ENCODE measurements around the gene FBXO42. TPM values are rescaled to one million over a fixed set of nuclear protein-coding genes. Genes with fewer than 3 reads are reported as not detected.
"Not testable (repeated sequence)": the region's sequence is repeated elsewhere in the genome, so short reads cannot be mapped to it uniquely, and the experiment has no call there.

The FBXO42 gene
- total and polyA plus RNA-seq, 8 donors, result 4.3 to 35.4 (median 13.9) TPM

DNA sequence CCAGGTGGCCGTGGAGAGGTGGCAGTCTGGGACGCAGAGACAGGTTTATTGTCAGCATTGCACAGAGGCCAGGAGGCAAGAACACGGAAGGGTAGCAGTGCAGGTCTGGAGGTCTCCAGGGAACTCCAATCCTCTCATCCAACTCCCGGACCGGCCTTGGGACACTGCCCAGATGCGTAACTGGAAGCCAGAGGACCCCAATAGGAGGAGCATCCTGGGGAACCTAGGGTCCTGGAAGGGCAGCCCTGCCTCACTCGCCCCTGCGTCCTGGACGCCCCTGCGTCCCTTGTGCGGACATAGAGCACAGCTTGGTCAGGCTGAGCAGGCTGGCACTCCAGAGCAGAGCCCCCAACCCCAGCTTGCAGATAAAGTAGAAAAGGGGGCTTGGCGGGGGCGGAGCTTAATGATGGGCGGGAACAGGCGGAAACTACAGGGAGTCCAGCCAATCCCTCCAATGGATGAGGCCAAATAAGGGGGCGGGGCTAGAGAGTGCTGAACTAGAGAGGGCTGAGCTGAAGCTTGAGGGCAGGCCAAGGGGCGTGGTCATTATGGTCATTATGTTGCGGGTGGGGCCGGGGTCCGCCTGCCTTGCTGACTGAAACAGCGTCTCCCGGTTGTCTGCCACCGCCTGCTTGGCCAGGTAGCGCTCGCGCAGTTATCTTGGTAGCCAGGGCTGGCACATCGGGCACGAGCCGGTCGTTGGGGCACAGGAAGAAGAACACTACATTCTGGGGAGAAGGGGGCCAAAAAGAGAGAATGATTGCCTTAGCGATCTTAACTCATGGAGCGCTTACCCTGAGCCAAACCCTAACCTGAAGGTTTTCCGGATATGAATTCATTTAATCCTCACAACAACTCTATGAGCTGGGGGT lies 136.2 kb downstream of the FBXO42 start:
- peaks cover 14 to 47% (median 32%) of the 10 kb centered on the region in 4 donors for H3K4me1 ChIP-seq
- H3K36me3 ChIP-seq, result no peaks in the 10 kb centered on the region
- H3K27me3 ChIP-seq, result no peaks in the 10 kb centered on the region
- peak overlapping the region; percentile 49 to 56 (median 52) for H3K4me3 ChIP-seq
- WGBS, 5 donors, result 14 to 20% (median 15%) methylated on average over 32 to 33 of the region's 33 CpGs
- H3K27ac ChIP-seq, result peak overlapping the region; percentile 83 to 92 (median 85)
- H3K9me3 ChIP-seq, result no peaks in the 10 kb centered on the region
- peak; percentile 88 to 97 for DNase-seq
- intact Hi-C loops (cut with DNase I; ENCODE audit: low total_unique reads), result no loop called here
- TF ChIP-seq, protein P1, sequence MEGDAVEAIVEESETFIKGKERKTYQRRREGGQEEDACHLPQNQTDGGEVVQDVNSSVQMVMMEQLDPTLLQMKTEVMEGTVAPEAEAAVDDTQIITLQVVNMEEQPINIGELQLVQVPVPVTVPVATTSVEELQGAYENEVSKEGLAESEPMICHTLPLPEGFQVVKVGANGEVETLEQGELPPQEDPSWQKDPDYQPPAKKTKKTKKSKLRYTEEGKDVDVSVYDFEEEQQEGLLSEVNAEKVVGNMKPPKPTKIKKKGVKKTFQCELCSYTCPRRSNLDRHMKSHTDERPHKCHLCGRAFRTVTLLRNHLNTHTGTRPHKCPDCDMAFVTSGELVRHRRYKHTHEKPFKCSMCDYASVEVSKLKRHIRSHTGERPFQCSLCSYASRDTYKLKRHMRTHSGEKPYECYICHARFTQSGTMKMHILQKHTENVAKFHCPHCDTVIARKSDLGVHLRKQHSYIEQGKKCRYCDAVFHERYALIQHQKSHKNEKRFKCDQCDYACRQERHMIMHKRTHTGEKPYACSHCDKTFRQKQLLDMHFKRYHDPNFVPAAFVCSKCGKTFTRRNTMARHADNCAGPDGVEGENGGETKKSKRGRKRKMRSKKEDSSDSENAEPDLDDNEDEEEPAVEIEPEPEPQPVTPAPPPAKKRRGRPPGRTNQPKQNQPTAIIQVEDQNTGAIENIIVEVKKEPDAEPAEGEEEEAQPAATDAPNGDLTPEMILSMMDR (IDR thresholded peaks at IDR 0.05), result no peak
- TF ChIP-seq POLR2AphosphoS5 (IDR thresholded peaks at IDR 0.05), result peak in 1 of 3 donors; percentile 47

DNA sequence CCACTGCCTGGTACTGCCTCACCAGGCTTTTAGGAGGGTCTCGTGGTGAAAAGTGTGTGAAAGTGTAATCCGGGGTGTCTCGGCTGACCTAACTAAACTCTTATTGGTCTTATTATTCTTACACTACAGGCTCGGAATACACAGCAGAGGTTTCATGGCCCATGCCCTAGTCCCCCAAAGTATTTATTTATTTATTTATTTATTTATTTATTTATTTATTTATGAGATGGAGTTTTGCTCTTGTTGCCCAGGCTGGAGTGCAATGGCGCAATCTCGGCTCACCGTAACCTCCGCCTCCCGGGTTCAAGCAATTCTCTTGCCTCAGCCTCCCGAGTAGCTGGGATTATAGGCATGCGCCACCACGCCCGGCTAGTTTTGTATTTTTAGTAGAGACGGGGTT lies 137.0 kb downstream of the FBXO42 start:
- H3K9me3 ChIP-seq; H3K36me3 ChIP-seq; intact Hi-C loops (cut with DNase I; ENCODE audit: low total_unique reads); DNase-seq; H3K27me3 ChIP-seq; H3K27ac ChIP-seq; H3K4me3 ChIP-seq: not testable (repeated sequence)
- H3K4me1 ChIP-seq, result peaks cover 14 to 54% (median 37%) of the 10 kb centered on the region in 4 donors
- 92 to 96% (median 94%) methylated on average over 14 of the region's 14 CpGs for WGBS, 5 donors

DNA sequence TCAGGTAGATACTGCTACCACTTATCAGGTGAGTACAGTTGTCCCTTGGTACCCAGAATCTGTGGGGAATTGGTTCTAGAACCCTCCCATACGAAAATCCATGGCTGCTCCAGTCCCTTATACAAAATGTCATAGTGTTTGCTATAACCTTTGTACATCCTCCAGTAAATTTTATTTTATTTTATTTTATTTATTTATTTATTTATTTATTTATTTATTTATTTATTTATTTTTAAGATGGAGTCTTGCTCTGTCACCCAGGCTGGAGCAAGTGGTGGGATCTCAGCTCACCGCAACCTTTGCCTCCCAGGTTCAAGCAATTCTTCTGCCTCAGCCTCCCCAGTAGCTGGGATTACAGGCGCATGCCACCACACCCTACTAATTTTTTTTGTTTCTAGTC lies 138.7 kb downstream of the FBXO42 start:
- peaks cover 20 to 70% (median 51%) of the 10 kb centered on the region in 4 donors for H3K4me1 ChIP-seq
- H3K9me3 ChIP-seq; H3K27me3 ChIP-seq; H3K4me3 ChIP-seq; DNase-seq; H3K36me3 ChIP-seq; intact Hi-C loops (cut with DNase I; ENCODE audit: low total_unique reads); H3K27ac ChIP-seq: not testable (repeated sequence)
- 86 to 94% (median 91%) methylated on average over 3 of the region's 3 CpGs for WGBS, 5 donors

DNA sequence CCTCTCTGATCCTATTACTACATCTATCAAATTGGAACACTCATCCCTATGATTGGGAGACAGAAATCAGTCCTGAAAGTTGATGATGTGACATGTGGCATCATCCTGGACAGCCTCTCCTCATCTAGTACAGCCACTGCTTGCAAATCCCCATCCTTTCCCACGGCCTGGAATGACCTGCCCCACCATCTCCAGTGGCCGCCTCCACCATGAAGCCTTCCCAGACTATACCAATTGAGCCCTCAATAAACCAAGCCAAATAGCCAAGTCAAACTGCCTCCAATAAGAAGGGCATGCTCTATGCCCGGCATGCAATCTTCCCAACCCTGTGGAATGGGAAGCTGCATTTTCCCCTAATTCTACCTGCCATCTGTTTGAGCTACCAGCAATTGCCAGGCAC lies 139.3 kb downstream of the FBXO42 start:
- TF ChIP-seq, protein P1 (IDR thresholded peaks at IDR 0.05), result no peak
- TF ChIP-seq POLR2AphosphoS5 (IDR thresholded peaks at IDR 0.05) (no peak), EP300 (IDR thresholded peaks at IDR 0.05) (no peak), POLR2A (IDR thresholded peaks at IDR 0.05) (no peak)
- Histone ChIP-seq H3K36me3 (no peaks in the 10 kb centered on the region), H3K4me3 (no peak overlapping the region), H3K27me3 (no peaks in the 10 kb centered on the region), H3K4me1 (peaks cover 18 to 70% (median 52%) of the 10 kb centered on the region in 4 donors), H3K27ac (peak overlapping the region; percentile 22 to 77 (median 67)), H3K9me3 (no peaks in the 10 kb centered on the region)
- WGBS, 5 donors, result 48 to 65% (median 62%) methylated on average over 3 of the region's 3 CpGs
- intact Hi-C loops (cut with DNase I; ENCODE audit: low total_unique reads), result no loop called here
- no peak for DNase-seq

DNA sequence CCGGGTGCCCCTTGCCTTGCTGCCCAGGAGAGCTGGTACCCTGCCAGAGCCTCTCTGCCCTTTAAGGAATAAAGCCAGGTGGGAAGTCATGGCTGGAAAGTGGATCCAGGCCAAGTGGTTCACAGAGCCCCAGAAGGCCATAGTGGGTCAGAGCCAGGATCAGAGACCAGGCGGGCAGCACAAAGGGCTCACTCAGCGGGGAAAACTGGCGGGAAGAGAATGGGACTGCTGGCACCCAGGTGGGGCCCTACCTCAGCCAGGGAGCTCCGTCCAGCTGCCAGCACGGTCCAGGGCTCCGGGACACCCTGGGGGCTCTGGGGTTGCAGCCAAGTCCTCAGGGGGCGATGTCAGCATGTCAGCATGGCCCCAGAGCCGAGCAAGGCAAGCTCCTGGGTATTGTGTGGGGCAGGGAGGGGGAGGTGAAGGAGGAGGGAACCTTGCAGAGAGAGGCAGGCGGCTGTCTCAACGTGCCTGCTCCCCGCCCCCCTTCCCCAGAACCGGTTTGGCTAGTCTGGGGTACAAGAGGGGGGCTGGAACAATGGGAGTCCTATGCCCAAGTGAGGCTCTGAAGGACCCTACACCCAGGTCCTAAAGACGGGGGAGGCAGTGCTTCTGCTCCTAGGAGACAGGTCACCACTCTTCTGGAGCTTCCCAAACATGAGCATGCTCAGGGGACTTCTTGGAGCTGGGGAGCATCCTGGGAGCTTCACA lies 139.9 kb downstream of the FBXO42 start, which contains the start of gene ARHGEF19:
ARHGEF19 (minus strand) TSS at position 402 of the 711 bp plus-strand sequence. CDS start 3,598 bp downstream, outside the sequence.
- Histone ChIP-seq H3K4me3 (peak within 1 kb of the TSS in 3 of 4 donors; percentile 12 to 27 (median 14)), H3K27ac (peak within 1 kb of the TSS; percentile 22 to 77 (median 67)), H3K4me1 (peaks cover 15 to 70% (median 52%) of the 10 kb centered on the region in 4 donors), H3K27me3 (no peaks in the 10 kb centered on the region), H3K36me3 (no peaks in the 10 kb centered on the region), H3K9me3 (no peaks in the 10 kb centered on the region)
- intact Hi-C loops (cut with DNase I; ENCODE audit: low total_unique reads), result no loop called here
- DNase-seq, result peak; percentile 80 to 94
- TF ChIP-seq, protein P1 (IDR thresholded peaks at IDR 0.05), result no peak
- no peak for TF ChIP-seq EP300 (IDR thresholded peaks at IDR 0.05)
- no peak for TF ChIP-seq POLR2AphosphoS5 (IDR thresholded peaks at IDR 0.05)
- no peak for TF ChIP-seq POLR2A (IDR thresholded peaks at IDR 0.05)
- WGBS, 5 donors, result 17 to 40% (median 23%) methylated on average over 12 to 14 of the region's 14 CpGs

All from stomach (tissue), 9 donors.